K562 (cell line): ENCODE data around the gene GSTM5.

Source experiments
- ARHGAP35 ChIP-seq: fragments of 450-650 bp; IDR thresholded peaks from 2 replicates; pipeline ENCODE4 v1.6.1; 2018; ENCODE audit not compliant: partially characterized antibody
- ARID3B ChIP-seq: fragments of 250-450 bp; sonication (Bioruptor Pico); IDR thresholded peaks from 2 replicates; pipeline ENCODE4 v1.4.0; 2020; ENCODE audit warnings: borderline replicate concordance
- ELK1 ChIP-seq: sonication (generic); formaldehyde crosslinking; IDR thresholded peaks from 2 replicates; pipeline ENCODE4 v1.8.1; 2022; ENCODE audit warnings: missing genetic modification reagents
- FOSL1 ChIP-seq: fragments of 200-800 bp; sonication (Bioruptor generic); conservative IDR thresholded peaks from 2 replicates; pipeline ENCODE4 v1.6.1; 2016; ENCODE audit warnings: missing genetic modification characterization, missing compliant biosample characterization
- FOXK2 ChIP-seq, 2 experiments: fragments of 450-650 bp; IDR thresholded peaks in 1 of 2; conservative IDR thresholded peaks in 1 of 2; 2 replicates each; pipeline ENCODE4 v1.6.1; 2016; ENCODE audit warnings: low read depth in 2 of 2, mild to moderate bottlenecking in 1 of 2
- MAFK ChIP-seq: IDR thresholded peaks from 2 replicates; pipeline ENCODE4 v1.6.1; 2011; ENCODE audit warnings: low read length, improper control_type of control experiment
- MNT ChIP-seq, 2 experiments: fragments of 450-650 bp; conservative IDR thresholded peaks; 2 replicates each; pipeline ENCODE4 v1.6.1; 2017; ENCODE audit warnings: mild to moderate bottlenecking in 2 of 2, moderate library complexity in 2 of 2
- SIRT6 ChIP-seq: IDR thresholded peaks from one replicate; pipeline ENCODE4 v1.6.1; 2012; ENCODE audit warnings: low read depth, mild to moderate bottlenecking, control low read depth, inconsistent platforms, low read length, moderate library complexity
- TCF15 ChIP-seq: fragments of 250-450 bp; sonication (Bioruptor Pico); IDR thresholded peaks from 2 replicates; pipeline ENCODE4 v1.8.0; 2022; ENCODE audit warnings: moderate library complexity, mild to moderate bottlenecking, inconsistent platforms
- TCF3 ChIP-seq: sonication (generic); formaldehyde crosslinking; IDR thresholded peaks from 2 replicates; pipeline ENCODE4 v1.4.0; 2020; ENCODE audit warnings: mild to moderate bottlenecking, missing genetic modification reagents
- XRCC5 ChIP-seq: fragments of 200-400 bp; formaldehyde crosslinking; IDR thresholded peaks from 2 replicates; pipeline ENCODE4 v1.6.1; 2017; ENCODE audit warnings: low read depth, mild to moderate bottlenecking, low read length
- ZNF407 ChIP-seq: fragments of 450-650 bp; IDR thresholded peaks from 2 replicates; pipeline ENCODE4 v1.6.1; 2016; ENCODE audit warnings: low read depth

- no peak; a peak in 1 of 4 replicates for TF ChIP-seq MNT (conservative IDR thresholded peaks at IDR 0.05)
- no peak for TF ChIP-seq SIRT6
- TF ChIP-seq MAFK = no peak
- no peak for TF ChIP-seq FOSL1
- TF ChIP-seq TCF3 (CRISPR knock-in tag) = no peak
- TF ChIP-seq ZNF407 = no peak
- no peak for TF ChIP-seq XRCC5
- TF ChIP-seq TCF15 = no peak
- TF ChIP-seq FOXK2 (conservative IDR thresholded peaks at IDR 0.05 in 1 of 2, IDR thresholded peaks at IDR 0.05 in 1 of 2; ENCODE audit: low read depth in 2 of 2) = no peak
- no peak for TF ChIP-seq ELK1
- no peak for TF ChIP-seq ARHGAP35
- TF ChIP-seq ARID3B (CRISPR knock-in tag) = no peak
Observed at GRCh38 chr1:109667452-109668122, 44.5 kb upstream of the GSTM5 start, which contains the start of gene GSTM2.
